H9 (cell line): ENCODE measurements around the gene ARID3A. TPM values are rescaled to one million over a fixed set of nuclear protein-coding genes. Genes with fewer than 3 reads are reported as not detected.
A peak's percentile ranks its signal among the peaks of the same experiment; 100 is the strongest.

Source experiments
- DNase-seq: peaks from one replicate; pipeline ENCODE4 v3.0.0-alpha.2; 2017
- H2AFZ ChIP-seq: one replicate; pipeline ENCODE4 v1.6.1; 2013; ENCODE audit warnings: mild to moderate bottlenecking, low read length, control low read depth, moderate library complexity
- H2AK5ac ChIP-seq: 2 replicates; pipeline ENCODE4 v1.6.1; 2013; ENCODE audit warnings: low read length, control low read depth, mixed read lengths; ENCODE audit not compliant: insufficient read length
- H2BK120ac ChIP-seq: one replicate; pipeline ENCODE4 v1.6.1; 2013; ENCODE audit warnings: low read depth, mild to moderate bottlenecking, low read length, control low read depth, inconsistent platforms; ENCODE audit not compliant: poor library complexity, severe bottlenecking
- H2BK12ac ChIP-seq: 2 replicates; pipeline ENCODE4 v1.6.1; 2013; ENCODE audit warnings: low read length, control low read depth, mixed read lengths, low read depth; ENCODE audit not compliant: insufficient read length
- H2BK15ac ChIP-seq: 2 replicates; pipeline ENCODE4 v1.6.1; 2013; ENCODE audit warnings: low read depth, low read length, control low read depth
- H2BK20ac ChIP-seq: one replicate; pipeline ENCODE4 v1.6.1; 2013; ENCODE audit warnings: low read depth, mild to moderate bottlenecking, low read length, control low read depth, inconsistent platforms; ENCODE audit not compliant: poor library complexity, severe bottlenecking
- H2BK5ac ChIP-seq: 2 replicates; pipeline ENCODE4 v1.6.1; 2013; ENCODE audit warnings: low read length, control low read depth, mixed read lengths; ENCODE audit not compliant: insufficient read length
- H3K14ac ChIP-seq: 2 replicates; pipeline ENCODE4 v1.6.1; 2013; ENCODE audit warnings: low read length, control low read depth; ENCODE audit not compliant: insufficient read depth
- H3K18ac ChIP-seq: 2 replicates; pipeline ENCODE4 v1.6.1; 2013; ENCODE audit warnings: low read depth, mild to moderate bottlenecking, mixed read lengths, low read length, control low read depth; ENCODE audit not compliant: insufficient read length
- H3K23ac ChIP-seq: 2 replicates; pipeline ENCODE4 v1.6.1; 2013; ENCODE audit warnings: low read length, control low read depth, mixed read lengths, low read depth; ENCODE audit not compliant: insufficient read length
- H3K23me2 ChIP-seq: 2 replicates; pipeline ENCODE4 v1.6.1; 2013; ENCODE audit warnings: low read depth, mild to moderate bottlenecking, mixed read lengths, low read length, control low read depth; ENCODE audit not compliant: insufficient read length, poor library complexity, severe bottlenecking
- H3K27ac ChIP-seq: 2 replicates; pipeline ENCODE4 v1.5.1; 2013; ENCODE audit warnings: low read length, control low read depth, mixed read lengths, low read depth; ENCODE audit not compliant: insufficient read length
- H3K27me3 ChIP-seq: 2 replicates; pipeline ENCODE4 v1.6.1; 2013; ENCODE audit warnings: low read length, control low read depth, inconsistent platforms; ENCODE audit not compliant: insufficient read depth
- H3K4ac ChIP-seq: 2 replicates; pipeline ENCODE4 v1.6.1; 2013; ENCODE audit warnings: low read depth, mild to moderate bottlenecking, control low read depth, inconsistent platforms, low read length, moderate library complexity
- H3K4me1 ChIP-seq: 2 replicates; pipeline ENCODE4 v1.6.1; 2013; ENCODE audit warnings: low read length, control low read depth, inconsistent platforms; ENCODE audit not compliant: insufficient read depth
- H3K4me2 ChIP-seq: 2 replicates; pipeline ENCODE4 v1.6.1; 2013; ENCODE audit warnings: low read length, control low read depth, mixed read lengths; ENCODE audit not compliant: insufficient read length, insufficient read depth
- H3K56ac ChIP-seq: 2 replicates; pipeline ENCODE4 v1.6.1; 2013; ENCODE audit warnings: low read depth, mild to moderate bottlenecking, mixed read lengths, low read length, control low read depth; ENCODE audit not compliant: insufficient read length
- H3K79me1 ChIP-seq: 2 replicates; pipeline ENCODE4 v1.6.1; 2013; ENCODE audit warnings: low read depth, mild to moderate bottlenecking, moderate library complexity, low read length, control low read depth, inconsistent platforms; ENCODE audit not compliant: insufficient read depth, poor library complexity, severe bottlenecking
- H3K79me2 ChIP-seq: 2 replicates; pipeline ENCODE4 v1.6.1; 2013; ENCODE audit warnings: low read length, control low read depth, inconsistent platforms; ENCODE audit not compliant: insufficient read depth
- H3K9ac ChIP-seq: 2 replicates; pipeline ENCODE4 v1.6.1; 2013; ENCODE audit warnings: low read length, control low read depth, mixed read lengths; ENCODE audit not compliant: insufficient read length; ENCODE audit errors: extremely low read depth
- H3K9me3 ChIP-seq: one replicate; pipeline ENCODE4 v1.6.1; 2013; ENCODE audit warnings: low read depth, low read length, inconsistent platforms; ENCODE audit not compliant: control insufficient read depth
- H3T11ph ChIP-seq: one replicate; pipeline ENCODE4 v1.6.1; 2013; ENCODE audit warnings: mild to moderate bottlenecking, low read length, control low read depth, inconsistent platforms
- H4K20me1 ChIP-seq: one replicate; pipeline ENCODE4 v1.6.1; 2013; ENCODE audit not compliant: control insufficient read depth, insufficient read length, insufficient read depth
- H4K5ac ChIP-seq: 2 replicates; pipeline ENCODE4 v1.6.1; 2013; ENCODE audit warnings: low read depth, mild to moderate bottlenecking, mixed read lengths, low read length, control low read depth; ENCODE audit not compliant: insufficient read length
- H4K8ac ChIP-seq: replicated peaks from 2 replicates; pipeline ENCODE4 v1.6.1; 2013; ENCODE audit warnings: low read length, control low read depth, mixed read lengths, low read depth; ENCODE audit not compliant: insufficient read length
- H4K91ac ChIP-seq: 2 replicates; pipeline ENCODE4 v1.6.1; 2013; ENCODE audit warnings: low read depth, mild to moderate bottlenecking, moderate library complexity, mixed read lengths, low read length, control low read depth; ENCODE audit not compliant: insufficient read length
- H3K27ac Mint-ChIP-seq, 3 experiments: 2 replicates in 2 of 3; 3 replicates in 1 of 3; pipeline ENCODE4 v1.8.0; 2020 to 2021; ENCODE audit warnings: mixed read lengths in 3 of 3, mild to moderate bottlenecking in 1 of 3, moderate library complexity in 1 of 3
- H3K27me3 Mint-ChIP-seq: 2 replicates; pipeline ENCODE4 v1.8.0; 2021; ENCODE audit warnings: low read depth, mild to moderate bottlenecking, moderate library complexity, mixed read lengths
- H3K36me3 Mint-ChIP-seq, 3 experiments: 2 replicates in 2 of 3; 3 replicates in 1 of 3; pipeline ENCODE4 v1.8.0; 2020 to 2021; ENCODE audit warnings: low read depth in 3 of 3, mixed read lengths in 3 of 3; ENCODE audit not compliant: insufficient read depth in 1 of 3
- H3K4me1 Mint-ChIP-seq, 2 experiments: 2 replicates each; pipeline ENCODE4 v1.8.0; 2020; ENCODE audit warnings: mixed read lengths in 2 of 2
- H3K4me3 Mint-ChIP-seq, 2 experiments: 2 replicates in 1 of 2; 3 replicates in 1 of 2; pipeline ENCODE4 v1.8.0; 2020 to 2021; ENCODE audit warnings: mild to moderate bottlenecking in 2 of 2, mixed read lengths in 2 of 2, moderate library complexity in 1 of 2
- H3K9me3 Mint-ChIP-seq, 2 experiments: 2 replicates in 1 of 2; 3 replicates in 1 of 2; pipeline ENCODE4 v1.8.0; 2020; ENCODE audit warnings: mild to moderate bottlenecking in 2 of 2, mixed read lengths in 2 of 2, moderate library complexity in 1 of 2
- WGBS: extraction: QIAGEN DNeasy Blood & Tissue Kit; methylation state at CpG from one replicate; pipeline ENCODE4 v1.1.7; 2013; ENCODE audit warnings: missing lambda C conversion rate, low lambda C conversion rate, mixed read lengths; ENCODE audit not compliant: insufficient read length; ENCODE audit errors: extremely low coverage; 5-methylcytosine and 5-hydroxymethylcytosine counted together
- total RNA-seq: library from RNA; stranded (reverse); gene quantifications from 2 replicates; pipeline ENCODE4 v1.2.1, GENCODE V29; 2021
- TF ChIP-seq, protein P1 (sequence below): fragments of 200-600 bp; sonication (generic); conservative IDR thresholded peaks from 3 replicates; pipeline ENCODE4 v1.8.0; 2021; ENCODE audit warnings: antibody characterized with exemption, mild to moderate bottlenecking

The ARID3A gene
- total RNA-seq, 1 experiment from 2014 or later = 98.3 TPM

DNA sequence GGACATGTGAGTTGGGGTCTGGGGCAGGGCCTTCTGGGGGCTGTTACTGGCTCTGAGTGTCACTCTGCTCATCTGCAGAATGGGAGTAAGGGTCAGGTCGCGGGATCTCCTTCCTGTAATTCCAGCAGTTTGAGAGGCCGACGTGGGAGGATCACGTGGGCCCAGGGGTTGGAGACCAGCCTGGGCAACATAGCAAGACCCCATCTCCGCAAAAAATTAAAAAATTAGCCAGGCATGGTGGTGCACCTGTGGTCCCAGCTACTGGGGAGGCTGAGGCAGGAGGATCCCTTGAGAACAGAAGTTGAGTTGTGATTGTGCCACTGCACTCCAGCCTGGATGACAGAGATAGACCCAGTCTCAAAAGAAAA, 4.0 kb downstream of the ARID3A start:
- Histone ChIP-seq H3K4ac (no peak overlapping the region), H3K79me1 (peaks cover 2% of the 10 kb centered on the region), H3K9ac (no peak overlapping the region), H3K23ac (no peak overlapping the region), H4K91ac (no peak overlapping the region), H3K14ac (no peak overlapping the region), H3K27me3 (no peaks in the 10 kb centered on the region), H2BK120ac (no peak overlapping the region), H3K23me2 (peaks cover under 1% of the 10 kb centered on the region), H2BK12ac (no peak overlapping the region), H2BK15ac (no peak overlapping the region), H2AFZ (no peak overlapping the region), H3K4me1 (no peaks in the 10 kb centered on the region), H3K4me2 (no peak overlapping the region), H3K18ac (no peak overlapping the region), H4K8ac (no peak overlapping the region), H3K56ac (no peak overlapping the region), H3K79me2 (no peaks in the 10 kb centered on the region; the same call in 1 of the 2 replicates), H3K27ac (no peak overlapping the region), H2BK20ac (no peak overlapping the region), H2BK5ac (no peak overlapping the region), H2AK5ac (no peak overlapping the region), H4K20me1 (no peaks in the 10 kb centered on the region), H4K5ac (no peak overlapping the region), H3K9me3 (no peaks in the 10 kb centered on the region), H3T11ph (no peak overlapping the region)
- no CpG with 5 or more reads among the region's 6 CpGs for WGBS
- Mint-ChIP-seq H3K27me3 (no peaks in the 10 kb centered on the region), H3K27ac (peak overlapping the region in 1 of 3 experiments; percentile 18; a peak in 1 of 7 replicates), H3K4me3 (no peak overlapping the region), H3K9me3 (no peaks in the 10 kb centered on the region), H3K4me1 (peaks cover 8 to 18% of the 10 kb centered on the region in 2 experiments; a peak in 3 of 4 replicates), H3K36me3 (peaks cover 7 to 38% (median 23%) of the 10 kb centered on the region in 3 experiments)
- TF ChIP-seq, protein P1, sequence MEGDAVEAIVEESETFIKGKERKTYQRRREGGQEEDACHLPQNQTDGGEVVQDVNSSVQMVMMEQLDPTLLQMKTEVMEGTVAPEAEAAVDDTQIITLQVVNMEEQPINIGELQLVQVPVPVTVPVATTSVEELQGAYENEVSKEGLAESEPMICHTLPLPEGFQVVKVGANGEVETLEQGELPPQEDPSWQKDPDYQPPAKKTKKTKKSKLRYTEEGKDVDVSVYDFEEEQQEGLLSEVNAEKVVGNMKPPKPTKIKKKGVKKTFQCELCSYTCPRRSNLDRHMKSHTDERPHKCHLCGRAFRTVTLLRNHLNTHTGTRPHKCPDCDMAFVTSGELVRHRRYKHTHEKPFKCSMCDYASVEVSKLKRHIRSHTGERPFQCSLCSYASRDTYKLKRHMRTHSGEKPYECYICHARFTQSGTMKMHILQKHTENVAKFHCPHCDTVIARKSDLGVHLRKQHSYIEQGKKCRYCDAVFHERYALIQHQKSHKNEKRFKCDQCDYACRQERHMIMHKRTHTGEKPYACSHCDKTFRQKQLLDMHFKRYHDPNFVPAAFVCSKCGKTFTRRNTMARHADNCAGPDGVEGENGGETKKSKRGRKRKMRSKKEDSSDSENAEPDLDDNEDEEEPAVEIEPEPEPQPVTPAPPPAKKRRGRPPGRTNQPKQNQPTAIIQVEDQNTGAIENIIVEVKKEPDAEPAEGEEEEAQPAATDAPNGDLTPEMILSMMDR = no peak
- DNase-seq = no peak
